HG03342 (cell line): ENCODE results near the gene LMOD1.
"Not testable (repeated sequence)": the region's sequence is repeated elsewhere in the genome, so short reads cannot be mapped to it uniquely, and the experiment has no call there.

Experiments
- ATAC-seq: cut with Tn5 transposase; IDR thresholded peaks from one replicate; pipeline ENCODE4 v1.9.1; 2021; ENCODE audit warnings: mild to moderate bottlenecking, moderate library complexity; ENCODE audit not compliant: unreplicated experiment

LMOD1 gene

DNA sequence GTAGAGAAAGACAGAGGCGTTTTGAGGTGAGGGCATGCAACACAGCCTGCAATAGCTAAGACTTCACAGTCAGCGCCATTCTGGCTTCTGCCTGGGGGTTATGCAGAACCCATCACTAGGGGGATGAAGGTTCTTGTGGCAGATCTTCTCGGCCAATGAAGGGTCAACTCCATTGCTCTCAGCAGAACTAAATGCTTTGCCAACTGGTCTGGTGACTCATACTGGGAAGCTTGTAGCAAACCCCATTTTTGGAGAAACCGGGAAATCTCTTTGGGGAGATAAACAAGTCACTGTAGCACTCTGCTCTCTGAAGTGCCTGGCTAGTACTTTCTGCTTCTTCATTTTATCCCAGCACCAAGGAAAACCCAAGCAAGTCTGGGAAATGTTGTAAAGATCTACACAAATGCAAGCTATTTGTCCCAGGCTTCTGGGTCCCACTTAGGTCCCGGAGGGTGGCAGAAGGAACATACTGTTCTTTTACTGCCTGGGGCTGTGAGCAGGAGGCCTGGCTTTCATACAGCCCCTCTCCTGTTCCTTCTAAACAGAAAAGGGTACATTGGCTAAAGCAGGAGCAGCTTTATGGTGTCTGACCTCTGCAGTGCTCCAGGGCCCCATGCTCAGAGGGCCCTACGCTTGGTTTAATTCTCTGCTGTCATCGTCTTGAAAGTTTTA is 28.9 kb downstream of the LMOD1 start:
- no peak for ATAC-seq

- ATAC-seq, result no peak
These were observed 29.6 kb downstream of the LMOD1 start for GRCh38 chr1:201916649-201917249.

DNA sequence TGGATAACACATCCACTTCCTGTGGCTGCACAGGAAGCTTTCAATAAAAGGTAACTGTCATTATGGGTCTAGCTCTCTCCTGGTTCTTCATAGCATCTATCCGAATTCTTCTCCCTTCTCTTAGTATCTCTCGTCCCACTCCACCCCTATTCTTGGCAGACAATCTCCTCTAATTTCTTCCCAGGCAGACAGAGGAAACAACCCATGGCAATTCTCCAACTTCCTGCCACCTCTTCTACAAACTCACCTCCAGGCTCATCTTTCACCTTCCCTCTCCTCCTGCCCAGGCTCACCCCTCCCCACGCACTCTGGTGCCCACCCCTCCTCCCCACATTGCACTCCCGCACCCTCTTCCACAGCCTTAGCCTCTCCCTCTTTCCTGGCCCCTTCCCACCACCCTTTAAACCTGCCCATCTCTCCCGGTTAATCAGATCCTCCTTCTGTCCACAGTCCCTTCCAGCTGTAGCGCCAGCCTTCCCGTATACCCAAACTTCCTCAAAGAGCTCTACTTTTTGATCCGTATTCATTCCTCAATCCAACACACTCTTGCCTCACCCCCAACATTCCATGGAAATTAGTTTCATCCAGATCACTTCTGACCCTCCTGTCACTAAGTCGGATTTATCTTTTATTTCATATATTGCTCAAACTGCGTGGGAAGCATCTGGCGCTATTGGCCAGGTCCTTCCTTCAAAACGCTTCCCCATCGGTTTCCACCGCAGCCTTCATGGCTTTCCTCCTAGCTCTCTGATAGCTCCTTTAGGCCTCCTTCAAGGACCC is 31.7 kb downstream of the LMOD1 start:
- ATAC-seq, result no peak

- ATAC-seq, result no peak
These were observed 33.5 kb downstream of the LMOD1 start for GRCh38 chr1:201912832-201913231.

DNA sequence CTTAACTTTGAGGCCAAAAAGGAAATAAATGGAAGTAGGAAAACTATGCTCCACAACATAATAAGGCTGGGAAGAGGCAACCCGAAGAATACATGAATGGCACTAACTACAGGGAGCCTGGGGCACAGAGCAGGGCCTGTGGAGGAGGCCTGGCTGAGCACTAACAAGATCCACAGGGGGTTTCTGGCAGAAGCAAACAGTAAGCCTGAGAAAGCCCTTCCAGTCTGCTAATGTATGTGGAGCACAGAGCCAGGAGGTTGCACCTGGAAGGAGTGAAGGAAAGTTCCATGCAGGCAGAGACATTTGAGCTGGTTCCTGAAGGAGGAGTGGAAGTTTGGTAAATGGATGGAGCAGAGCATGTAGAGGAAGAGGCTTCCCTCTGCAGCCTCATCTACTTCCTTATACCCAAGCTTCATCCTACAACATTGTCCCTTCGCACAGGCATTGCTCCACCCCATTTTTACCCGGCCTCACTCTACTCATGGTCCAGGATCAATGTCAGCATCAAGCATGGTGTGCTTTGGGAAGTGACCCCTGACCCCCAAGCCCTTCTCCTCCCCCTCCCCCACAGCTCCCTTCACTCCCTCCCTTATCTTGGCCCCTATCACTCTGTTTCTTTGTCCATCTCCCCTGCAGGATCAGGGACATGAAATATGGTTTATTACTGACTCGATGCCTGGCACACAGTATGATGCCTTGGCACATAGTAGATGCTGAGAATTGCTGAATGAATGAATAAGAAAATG is 34.3 kb downstream of the LMOD1 start:
- ATAC-seq, result no peak

DNA sequence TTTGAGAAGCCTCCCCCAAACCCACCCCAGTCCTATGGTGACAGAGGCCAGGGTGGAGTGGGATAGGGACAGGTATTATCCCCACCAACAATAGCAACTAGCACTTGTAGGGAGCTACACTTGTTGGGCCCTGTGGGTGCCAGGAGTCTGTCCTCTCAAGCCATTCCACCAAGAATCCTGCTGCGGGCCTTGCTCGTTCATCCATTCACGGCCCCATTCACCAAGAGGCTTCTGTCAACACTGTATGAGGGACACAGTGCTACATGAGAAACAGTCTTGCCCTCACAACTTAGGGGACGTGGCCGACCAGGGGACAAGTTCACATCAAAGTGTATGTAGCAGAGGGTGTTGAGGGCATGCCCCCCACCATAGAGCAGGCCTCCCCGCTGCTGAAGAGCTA is 38.7 kb downstream of the LMOD1 start:
- ATAC-seq, result no peak

DNA sequence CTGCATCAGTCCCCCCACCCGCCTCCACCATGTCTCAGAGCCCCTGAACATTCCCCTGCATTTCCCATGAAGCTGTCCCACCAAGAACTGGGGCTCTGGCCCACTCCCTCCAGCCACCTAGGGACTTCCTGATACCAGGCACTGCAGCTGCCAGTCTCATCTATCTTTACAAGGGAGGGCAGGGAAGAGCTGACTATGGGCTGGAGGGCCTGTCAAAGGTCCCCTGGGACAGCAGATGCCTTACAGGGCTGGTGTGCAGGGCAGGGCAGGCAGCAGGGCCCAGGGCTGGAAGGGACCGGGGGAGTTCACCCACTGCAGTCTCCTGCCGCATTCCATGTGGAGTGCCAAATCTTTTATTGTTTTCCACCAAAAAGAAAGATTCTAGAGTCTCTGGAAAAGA is 40.0 kb downstream of the LMOD1 start:
- ATAC-seq, result no peak

GRCh38 chr1:201905234-201905890 is 41.0 kb downstream of the LMOD1 start:
- ATAC-seq, result no peak

- ATAC-seq, result no peak
These were observed 41.8 kb downstream of the LMOD1 start for GRCh38 chr1:201904579-201904978.

- no peak for ATAC-seq
These were observed 43.2 kb downstream of the LMOD1 start for GRCh38 chr1:201903135-201903534.

DNA sequence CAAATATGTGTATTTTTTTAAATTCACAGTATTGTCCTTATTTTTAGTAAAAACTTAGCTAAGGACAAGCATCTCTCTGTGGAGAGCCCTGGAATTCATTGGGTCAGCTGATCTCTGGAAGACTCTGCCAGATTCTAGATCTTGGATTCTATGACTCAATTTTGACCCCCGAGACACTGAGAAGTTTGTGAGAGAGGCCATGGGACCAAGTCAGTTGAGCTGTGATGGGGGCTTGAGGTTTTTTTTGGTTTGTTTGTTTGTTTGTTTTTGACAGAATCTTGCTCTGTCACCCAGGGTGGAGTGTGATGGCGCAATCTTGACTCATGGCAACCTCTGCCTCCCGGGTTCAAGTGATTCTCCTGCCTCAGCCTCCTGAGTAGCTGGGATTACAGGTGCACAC is 44.1 kb downstream of the LMOD1 start:
- ATAC-seq, result no peak

- not testable (repeated sequence) for ATAC-seq
These were observed 45.3 kb downstream of the LMOD1 start for GRCh38 chr1:201901036-201901435.

- ATAC-seq, result no peak
These were observed 45.9 kb downstream of the LMOD1 start for GRCh38 chr1:201900476-201900875.

GRCh38 chr1:201899683-201900429 is 46.5 kb downstream of the LMOD1 start:
- ATAC-seq, result no peak

DNA sequence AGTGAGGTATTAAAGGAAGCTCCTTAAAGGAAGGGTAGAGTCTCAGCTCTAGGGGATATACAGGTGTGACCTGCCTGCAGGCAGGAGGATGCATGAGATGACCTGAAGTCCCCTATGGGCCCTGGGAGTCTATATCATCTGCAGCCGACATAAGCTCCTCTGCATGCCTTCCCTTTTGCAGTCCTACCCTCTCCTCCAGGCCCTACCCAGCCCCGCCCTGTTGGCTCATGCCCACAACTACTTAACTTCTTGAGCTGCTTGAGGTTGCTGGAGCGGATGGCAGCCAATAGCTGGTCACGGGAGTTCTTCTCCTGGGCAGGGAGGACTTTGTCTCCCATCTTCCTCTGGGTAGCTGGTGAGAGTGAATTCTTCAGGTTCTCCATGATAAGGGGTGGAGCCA is 47.4 kb downstream of the LMOD1 start:
- ATAC-seq, result no peak

- ATAC-seq, result no peak
These were observed 48.0 kb downstream of the LMOD1 start for GRCh38 chr1:201898240-201898894.

- ATAC-seq, result no peak
These were observed 49.4 kb downstream of the LMOD1 start for GRCh38 chr1:201896951-201897391.

GRCh38 chr1:201895913-201896807 is 50.2 kb downstream of the LMOD1 start:
- ATAC-seq, result peak; percentile 85
